ENCODE measurements around the gene SENP6. TPM values are rescaled to one million over a fixed set of nuclear protein-coding genes. Genes with fewer than 3 reads are reported as not detected.

Gene SENP6
- total and polyA plus RNA-seq, 4 donors, result 12.2 to 42.3 (median 26.8) TPM

GRCh38 chr6:75602246-75603105, 796 bp downstream of the SENP6 start:
- DNase-seq (ENCODE audit: low spot score), result peak; percentile 72
- Histone ChIP-seq H3K27ac (ENCODE audit: low read depth in 1 of 2, low read length in 2 of 2) (peak overlapping the region; percentile 98 to 99), H3K4me1 (ENCODE audit: control insufficient read depth in 4 of 4, insufficient read depth in 4 of 4, low read length in 3 of 4) (peaks cover 0 to 21% (median 5%) of the 10 kb centered on the region in 4 donors), H3K9ac (ENCODE audit: low read depth in 1 of 2, low read length in 2 of 2) (peak overlapping the region; percentile 88 to 97), H3K36me3 (ENCODE audit: control insufficient read depth in 4 of 4, insufficient read depth in 3 of 4, low read depth in 1 of 4, low read length in 3 of 4) (no peaks in the 10 kb centered on the region), H3K27me3 (ENCODE audit: control insufficient read depth in 4 of 4, insufficient read depth in 4 of 4, low read length in 3 of 4) (no peaks in the 10 kb centered on the region), H3K9me3 (ENCODE audit: control insufficient read depth in 4 of 4, low read length in 3 of 4) (no peaks in the 10 kb centered on the region), H3K4me3 (ENCODE audit: low read depth in 1 of 3, low read length in 3 of 3) (peak overlapping the region; percentile 82 to 98 (median 83))
- peak; percentile 78 for TF ChIP-seq YY1 (IDR thresholded peaks at IDR 0.05)
- no peak for TF ChIP-seq HNF4G (IDR thresholded peaks at IDR 0.05)
- no peak for TF ChIP-seq GABPA (IDR thresholded peaks at IDR 0.05 in 1 of 2, conservative IDR thresholded peaks at IDR 0.05 in 1 of 2)
- WGBS, result under 1% methylated on average over 70 of the region's 70 CpGs

GRCh38 chr6:75603106-75603420, 1.4 kb downstream of the SENP6 start:
- Histone ChIP-seq H3K9ac (ENCODE audit: low read depth in 1 of 2, low read length in 2 of 2) (peak overlapping the region; percentile 88 to 97), H3K4me3 (ENCODE audit: low read depth in 1 of 3, low read length in 3 of 3) (peak overlapping the region; percentile 82 to 98 (median 83)), H3K27ac (ENCODE audit: low read depth in 1 of 2, low read length in 2 of 2) (peak overlapping the region; percentile 98 to 99), H3K27me3 (ENCODE audit: control insufficient read depth in 4 of 4, insufficient read depth in 4 of 4, low read length in 3 of 4) (no peaks in the 10 kb centered on the region), H3K9me3 (ENCODE audit: control insufficient read depth in 4 of 4, low read length in 3 of 4) (no peaks in the 10 kb centered on the region), H3K4me1 (ENCODE audit: control insufficient read depth in 4 of 4, insufficient read depth in 4 of 4, low read length in 3 of 4) (peaks cover 0 to 25% (median 6%) of the 10 kb centered on the region in 4 donors), H3K36me3 (ENCODE audit: control insufficient read depth in 4 of 4, insufficient read depth in 3 of 4, low read depth in 1 of 4, low read length in 3 of 4) (no peaks in the 10 kb centered on the region)
- under 1% methylated on average over 2 of the region's 2 CpGs for WGBS
- no peak for DNase-seq (ENCODE audit: low spot score)
- TF ChIP-seq, protein P1, sequence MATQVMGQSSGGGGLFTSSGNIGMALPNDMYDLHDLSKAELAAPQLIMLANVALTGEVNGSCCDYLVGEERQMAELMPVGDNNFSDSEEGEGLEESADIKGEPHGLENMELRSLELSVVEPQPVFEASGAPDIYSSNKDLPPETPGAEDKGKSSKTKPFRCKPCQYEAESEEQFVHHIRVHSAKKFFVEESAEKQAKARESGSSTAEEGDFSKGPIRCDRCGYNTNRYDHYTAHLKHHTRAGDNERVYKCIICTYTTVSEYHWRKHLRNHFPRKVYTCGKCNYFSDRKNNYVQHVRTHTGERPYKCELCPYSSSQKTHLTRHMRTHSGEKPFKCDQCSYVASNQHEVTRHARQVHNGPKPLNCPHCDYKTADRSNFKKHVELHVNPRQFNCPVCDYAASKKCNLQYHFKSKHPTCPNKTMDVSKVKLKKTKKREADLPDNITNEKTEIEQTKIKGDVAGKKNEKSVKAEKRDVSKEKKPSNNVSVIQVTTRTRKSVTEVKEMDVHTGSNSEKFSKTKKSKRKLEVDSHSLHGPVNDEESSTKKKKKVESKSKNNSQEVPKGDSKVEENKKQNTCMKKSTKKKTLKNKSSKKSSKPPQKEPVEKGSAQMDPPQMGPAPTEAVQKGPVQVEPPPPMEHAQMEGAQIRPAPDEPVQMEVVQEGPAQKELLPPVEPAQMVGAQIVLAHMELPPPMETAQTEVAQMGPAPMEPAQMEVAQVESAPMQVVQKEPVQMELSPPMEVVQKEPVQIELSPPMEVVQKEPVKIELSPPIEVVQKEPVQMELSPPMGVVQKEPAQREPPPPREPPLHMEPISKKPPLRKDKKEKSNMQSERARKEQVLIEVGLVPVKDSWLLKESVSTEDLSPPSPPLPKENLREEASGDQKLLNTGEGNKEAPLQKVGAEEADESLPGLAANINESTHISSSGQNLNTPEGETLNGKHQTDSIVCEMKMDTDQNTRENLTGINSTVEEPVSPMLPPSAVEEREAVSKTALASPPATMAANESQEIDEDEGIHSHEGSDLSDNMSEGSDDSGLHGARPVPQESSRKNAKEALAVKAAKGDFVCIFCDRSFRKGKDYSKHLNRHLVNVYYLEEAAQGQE (IDR thresholded peaks at IDR 0.05), result no peak
- no peak for TF ChIP-seq HNF4A (conservative IDR thresholded peaks at IDR 0.05)
- TF ChIP-seq CTCF (IDR thresholded peaks at IDR 0.05; ENCODE audit: low read depth, low read length, missing input control), result no peak
- TF ChIP-seq GABPA (IDR thresholded peaks at IDR 0.05 in 1 of 2, conservative IDR thresholded peaks at IDR 0.05 in 1 of 2), result no peak
- no peak for TF ChIP-seq HNF4G (IDR thresholded peaks at IDR 0.05)
- no peak for TF ChIP-seq FOXA1 (IDR thresholded peaks at IDR 0.05)
- no peak for TF ChIP-seq RXRA (IDR thresholded peaks at IDR 0.05)
- TF ChIP-seq YY1 (IDR thresholded peaks at IDR 0.05), result no peak
- no peak for TF ChIP-seq JUND (IDR thresholded peaks at IDR 0.05)
- no peak for TF ChIP-seq MAX (IDR thresholded peaks at IDR 0.05)
- TF ChIP-seq SP1 (IDR thresholded peaks at IDR 0.05), result no peak
- TF ChIP-seq EGR1 (IDR thresholded peaks at IDR 0.05; ENCODE audit: low read depth in 2 of 2), result no peak
- TF ChIP-seq TAF1 (conservative IDR thresholded peaks at IDR 0.05), result no peak
- no peak for TF ChIP-seq ZBTB33 (IDR thresholded peaks at IDR 0.05)
- TF ChIP-seq NR2F2 (IDR thresholded peaks at IDR 0.05), result no peak
- TF ChIP-seq, protein P2, sequence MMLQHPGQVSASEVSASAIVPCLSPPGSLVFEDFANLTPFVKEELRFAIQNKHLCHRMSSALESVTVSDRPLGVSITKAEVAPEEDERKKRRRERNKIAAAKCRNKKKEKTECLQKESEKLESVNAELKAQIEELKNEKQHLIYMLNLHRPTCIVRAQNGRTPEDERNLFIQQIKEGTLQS (IDR thresholded peaks at IDR 0.05), result no peak
- TF ChIP-seq FOXA2 (IDR thresholded peaks at IDR 0.05), result no peak
- no peak for TF ChIP-seq RAD21 (IDR thresholded peaks at IDR 0.05)

All from liver (tissue), 9 donors.